Gastrocnemius medialis (tissue), 4 donors: ENCODE measurements around the gene PARD3B. TPM values are rescaled to one million over a fixed set of nuclear protein-coding genes. Genes with fewer than 3 reads are reported as not detected.

Experiments used
- ATAC-seq, 2 donors: fragments of 150-250 bp; one replicate each; pipeline ENCODE4 v1.9.1; 2016
- DNase-seq, 2 donors: peaks; one replicate each; pipeline ENCODE4 v3.0.0-alpha.2; 2019
- H3K27ac ChIP-seq, 4 donors: fragments of 200-600 bp; sonication (generic); 1 replicate in 1 of 4; 2 replicates in 3 of 4; pipeline ENCODE4 v1.5.1; 2016 to 2018; ENCODE audit warnings: mild to moderate bottlenecking in 2 of 4, moderate library complexity in 1 of 4
- H3K27me3 ChIP-seq, 3 donors: fragments of 200-600 bp; sonication (generic) in 2 of 3; 1 replicate in 1 of 3; 2 replicates in 2 of 3; pipeline versions ENCODE4 v1.5.1 to v1.6.0; 2016 to 2019; ENCODE audit warnings: mild to moderate bottlenecking in 1 of 3, moderate library complexity in 1 of 3
- H3K36me3 ChIP-seq, 2 donors: fragments of 200-600 bp; sonication (generic) in 1 of 2; one replicate each; pipeline ENCODE4 v1.5.1; 2017 to 2018
- H3K4me1 ChIP-seq, 2 donors: fragments of 200-600 bp; sonication (generic) in 1 of 2; one replicate each; pipeline ENCODE4 v1.5.1; 2016 to 2017; ENCODE audit warnings: mild to moderate bottlenecking in 2 of 2
- H3K4me3 ChIP-seq, 4 donors: fragments of 200-600 bp; sonication (generic) in 3 of 4; 1 replicate in 1 of 4; 2 replicates in 3 of 4; pipeline ENCODE4 v1.5.1; 2016 to 2019; ENCODE audit warnings: mild to moderate bottlenecking in 2 of 4
- H3K9me3 ChIP-seq, 3 donors: fragments of 200-600 bp; sonication (generic) in 2 of 3; 1 replicate in 1 of 3; 2 replicates in 2 of 3; pipeline ENCODE4 v1.5.1; 2016 to 2019
- CTCF ChIP-seq, 5 experiments: fragments of 450-650 bp in 3 of 5; fragments of 200-600 bp in 2 of 5; sonication (generic) in 2 of 5; IDR thresholded peaks in 4 of 5; conservative IDR thresholded peaks in 1 of 5; 1 replicate in 4 of 5; 2 replicates in 1 of 5; pipeline ENCODE4 v1.5.1; 2016 to 2019; ENCODE audit warnings: antibody characterized with exemption in 5 of 5, mild to moderate bottlenecking in 3 of 5, moderate library complexity in 3 of 5
- POLR2A ChIP-seq, 2 donors: fragments of 450-650 bp; IDR thresholded peaks; one replicate each; pipeline ENCODE4 v1.6.1; 2017; ENCODE audit warnings: antibody characterized with exemption in 2 of 2, mild to moderate bottlenecking in 2 of 2, moderate library complexity in 2 of 2
- in situ Hi-C, 4 donors: fragments of 200-750 bp; cut with MboI; loops; one replicate each; pipeline versions ENCODE4 v1.15.0 to v1.8.0; 2017; ENCODE audit warnings: low sequenced_read_pairs in 4 of 4
- intact Hi-C: fragments of 100-400 bp; cut with DNase I; formaldehyde crosslinking; loops from one replicate; pipeline ENCODE4 v1.15.1; 2023; ENCODE audit warnings: low total_unique reads
- total RNA-seq, 4 donors: library from RNA; depleted of rRNA; stranded (reverse); fragments of >200 nt; gene quantifications; one replicate each; pipeline versions ENCODE4 v1.1.0 to v1.2.3, GENCODE V29; 2016

PARD3B gene
- total RNA-seq, 4 donors from 2014 or later: 2.2 to 15.5 (median 4.6) TPM

DNA sequence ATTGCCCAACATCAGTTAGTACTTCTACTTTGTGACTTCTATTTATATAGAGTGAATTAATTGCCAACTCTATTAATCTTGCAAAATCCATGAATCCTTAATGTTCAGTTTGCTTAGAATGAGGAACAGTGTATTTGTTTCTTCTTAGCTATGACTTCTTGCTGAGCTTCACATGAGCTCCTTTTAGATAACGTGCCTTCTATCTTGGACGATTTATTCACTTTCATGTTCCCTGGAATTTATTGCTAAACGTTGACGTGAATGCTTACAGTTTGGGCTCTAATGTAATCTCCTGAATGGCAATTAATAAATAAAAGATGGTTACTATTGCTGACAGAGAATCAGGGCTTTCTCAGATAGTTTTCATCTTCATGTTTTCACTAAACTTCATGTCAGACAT lies 752.6 kb downstream of the PARD3B start:
- Histone ChIP-seq H3K27ac (no peak overlapping the region), H3K9me3 (no peaks in the 10 kb centered on the region), H3K27me3 (no peaks in the 10 kb centered on the region), H3K4me3 (no peak overlapping the region), H3K4me1 (no peaks in the 10 kb centered on the region), H3K36me3 (no peaks in the 10 kb centered on the region)
- in situ Hi-C loops: no loop called here
- DNase-seq (no peak), ATAC-seq (no peak)
- intact Hi-C loops: no loop called here
- no peak for TF ChIP-seq CTCF (IDR thresholded peaks at IDR 0.05 in 4 of 5, conservative IDR thresholded peaks at IDR 0.05 in 1 of 5)
- no peak for TF ChIP-seq POLR2A (IDR thresholded peaks at IDR 0.05)

- no peak for ATAC-seq
- intact Hi-C loops: no loop called here
- no peaks in the 10 kb centered on the region for H3K27me3 ChIP-seq
Measured at GRCh38 chr2:205311201-205311600, 765.9 kb downstream of the PARD3B start.

DNA sequence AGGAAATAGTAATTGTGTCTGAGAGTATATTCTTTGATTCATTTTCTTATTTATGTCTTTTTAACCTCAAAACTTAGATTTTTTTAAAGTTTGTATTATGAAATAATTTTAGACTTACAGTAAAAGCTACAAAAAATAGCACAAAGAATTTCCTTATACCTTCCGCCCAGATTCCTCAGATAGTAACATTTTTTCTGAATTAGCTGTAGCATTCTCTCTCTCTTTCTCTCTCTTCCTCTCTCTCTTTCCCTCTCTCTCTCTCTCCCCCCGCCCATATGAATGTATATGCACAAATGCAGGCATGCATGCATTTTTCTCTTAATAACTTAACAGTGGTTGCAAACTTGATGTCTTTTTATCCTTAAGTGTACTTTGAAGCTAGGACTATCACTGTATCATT lies 776.0 kb downstream of the PARD3B start:
- in situ Hi-C loops: loop anchor here in 1 of 4 donors (10.0 kb wide), 1 partner anchor 354 kb away; no protein-coding TSS in a partner anchor
- ATAC-seq: no peak

More at GRCh38 chr2:205311201-205311600, 765.9 kb downstream of the PARD3B start:
- no peak for DNase-seq
- in situ Hi-C loops: no loop called here
- TF ChIP-seq POLR2A (IDR thresholded peaks at IDR 0.05): no peak
- Histone ChIP-seq H3K27ac (no peak overlapping the region), H3K9me3 (no peaks in the 10 kb centered on the region), H3K4me3 (no peak overlapping the region), H3K36me3 (no peaks in the 10 kb centered on the region), H3K4me1 (no peaks in the 10 kb centered on the region)

GRCh38 chr2:205323929-205324328 lies 778.7 kb downstream of the PARD3B start:
- no peaks in the 10 kb centered on the region for H3K27me3 ChIP-seq
- no peaks in the 10 kb centered on the region for H3K36me3 ChIP-seq
- ATAC-seq (no peak), DNase-seq (no peak)
- H3K4me3 ChIP-seq: no peak overlapping the region
- no peaks in the 10 kb centered on the region for H3K9me3 ChIP-seq
- intact Hi-C loops: no loop called here
- no peaks in the 10 kb centered on the region for H3K4me1 ChIP-seq
- no peak overlapping the region for H3K27ac ChIP-seq
- in situ Hi-C loops: loop anchor here in 1 of 4 donors (10.0 kb wide), 1 partner anchor 351 kb away; no protein-coding TSS in a partner anchor
- TF ChIP-seq CTCF (IDR thresholded peaks at IDR 0.05 in 4 of 5, conservative IDR thresholded peaks at IDR 0.05 in 1 of 5): no peak
- no peak for TF ChIP-seq POLR2A (IDR thresholded peaks at IDR 0.05)

More for the DNA sequence above, 776.0 kb downstream of the PARD3B start:
- no peaks in the 10 kb centered on the region for H3K9me3 ChIP-seq
- no peak for DNase-seq
- intact Hi-C loops: no loop called here
- no peaks in the 10 kb centered on the region for H3K27me3 ChIP-seq
- no peaks in the 10 kb centered on the region for H3K4me1 ChIP-seq
- H3K27ac ChIP-seq: no peak overlapping the region
- H3K36me3 ChIP-seq: no peaks in the 10 kb centered on the region
- no peak for TF ChIP-seq CTCF (IDR thresholded peaks at IDR 0.05 in 4 of 5, conservative IDR thresholded peaks at IDR 0.05 in 1 of 5)
- no peak for TF ChIP-seq POLR2A (IDR thresholded peaks at IDR 0.05)
- H3K4me3 ChIP-seq: no peak overlapping the region

DNA sequence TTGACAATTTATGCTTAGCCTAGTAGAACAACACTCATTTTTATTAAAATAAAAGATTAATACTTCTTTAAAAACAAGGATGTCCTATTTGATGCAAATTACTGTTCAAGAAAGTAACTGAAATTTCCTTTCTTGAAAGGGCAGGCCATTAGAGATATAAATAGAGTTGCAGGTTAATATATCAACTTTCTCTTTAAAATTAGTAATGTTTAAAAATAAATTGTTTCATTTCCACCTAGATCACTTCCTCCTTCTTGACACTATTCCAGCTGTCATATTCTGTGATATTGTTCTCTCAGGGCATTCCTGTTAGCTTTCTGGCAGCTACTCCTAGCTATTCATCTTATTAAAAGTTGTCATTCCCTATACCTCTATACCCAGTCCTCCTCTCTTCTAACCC lies 779.1 kb downstream of the PARD3B start:
- no peak for DNase-seq
- no peak overlapping the region for H3K4me3 ChIP-seq
- ATAC-seq: no peak
- no peaks in the 10 kb centered on the region for H3K4me1 ChIP-seq
- TF ChIP-seq CTCF (IDR thresholded peaks at IDR 0.05 in 4 of 5, conservative IDR thresholded peaks at IDR 0.05 in 1 of 5): no peak
- TF ChIP-seq POLR2A (IDR thresholded peaks at IDR 0.05): no peak
- in situ Hi-C loops: loop anchor here in 1 of 4 donors (10.0 kb wide), 1 partner anchor 350 kb away; no protein-coding TSS in a partner anchor
- intact Hi-C loops: no loop called here
- no peaks in the 10 kb centered on the region for H3K9me3 ChIP-seq
- no peak overlapping the region for H3K27ac ChIP-seq
- H3K27me3 ChIP-seq: no peaks in the 10 kb centered on the region
- H3K36me3 ChIP-seq: no peaks in the 10 kb centered on the region
